Activated naive CD8-positive, alpha-beta T cell treated with anti-CD3 and anti-CD28 coated beads, Interleukin-2, amount 10 ng/mL, durations not matched to agents 7 days and 5 days (primary cell): Measurements from ENCODE around the gene WDFY4. TPM values are rescaled to one million over a fixed set of nuclear protein-coding genes. Genes with fewer than 3 reads are reported as not detected.
"Not testable (repeated sequence)": the region's sequence is repeated elsewhere in the genome, so short reads cannot be mapped to it uniquely, and the experiment has no call there.

Source experiments
- ATAC-seq: fragments of 150-1000 bp; cut with Tn5 transposase; one replicate; pipeline ENCODE4 v1.10.0; 2021; ENCODE audit warnings: low read depth, moderate library complexity
- POLR2A ChIA-PET: fragments of 350-600 bp; sonication (Branson Sonifier 250); formaldehyde crosslinking; loops from one replicate; lab custom pipeline; 2021; ENCODE audit warnings: antibody characterized with exemption; lab: Charles Lee
- DNase-seq: peaks from one replicate; pipeline ENCODE4 v3.0.0; 2021
- H3K27ac Mint-ChIP-seq: one replicate; pipeline ENCODE4 v1.8.0; 2022; ENCODE audit warnings: mild to moderate bottlenecking, mixed read lengths
- H3K27me3 Mint-ChIP-seq: one replicate; pipeline ENCODE4 v1.8.0; 2022; ENCODE audit warnings: mild to moderate bottlenecking, moderate library complexity, mixed read lengths
- H3K36me3 Mint-ChIP-seq: one replicate; pipeline ENCODE4 v1.8.0; 2021; ENCODE audit warnings: mild to moderate bottlenecking, mixed read lengths
- H3K4me1 Mint-ChIP-seq: one replicate; pipeline ENCODE4 v1.8.0; 2021; ENCODE audit warnings: mixed read lengths
- H3K4me3 Mint-ChIP-seq: one replicate; pipeline ENCODE4 v1.8.0; 2022; ENCODE audit warnings: mild to moderate bottlenecking, moderate library complexity, mixed read lengths
- H3K9me3 Mint-ChIP-seq: one replicate; pipeline ENCODE4 v1.8.0; 2021; ENCODE audit warnings: mixed read lengths
- total RNA-seq, 2 experiments: library from RNA; stranded (reverse); gene quantifications; one replicate each; pipeline ENCODE4 v1.2.3, GENCODE V29; 2021

The WDFY4 gene
- 1 to 10 TPM; 1.5 to 2.4 TPM for total RNA-seq

- Mint-ChIP-seq H3K27ac (no peak within 1 kb of the TSS), H3K27me3 (peaks cover 30% of the 10 kb centered on the region), H3K9me3 (no peaks in the 10 kb centered on the region), H3K36me3 (no peaks in the 10 kb centered on the region), H3K4me3 (no peak within 1 kb of the TSS), H3K4me1 (peaks cover 2% of the 10 kb centered on the region)
- ATAC-seq: no peak
- DNase-seq: no peak
- POLR2A ChIA-PET: no interaction called here
Measured at GRCh38 chr10:48684792-48685623, at the start of gene WDFY4. WDFY4 (plus strand) TSS chr10:48684873; CDS start chr10:48709733, 24,860 bp downstream.

- H3K4me1 Mint-ChIP-seq: peaks cover 19% of the 10 kb centered on the region
- ATAC-seq: no peak
Measured at GRCh38 chr10:48634984-48635557, 49.6 kb upstream of the WDFY4 start.

GRCh38 chr10:48636231-48636630 lies 48.4 kb upstream of the WDFY4 start:
- DNase-seq (no peak), ATAC-seq (no peak)
- POLR2A ChIA-PET: no interaction called here
- Mint-ChIP-seq H3K27me3 (peaks cover 36% of the 10 kb centered on the region), H3K9me3 (peaks cover 7% of the 10 kb centered on the region), H3K4me3 (no peak overlapping the region), H3K27ac (no peak overlapping the region), H3K4me1 (peaks cover 19% of the 10 kb centered on the region), H3K36me3 (no peaks in the 10 kb centered on the region)

More at GRCh38 chr10:48634984-48635557, 49.6 kb upstream of the WDFY4 start:
- DNase-seq: no peak
- no peak overlapping the region for H3K27ac Mint-ChIP-seq
- H3K9me3 Mint-ChIP-seq: peaks cover 5% of the 10 kb centered on the region
- H3K27me3 Mint-ChIP-seq: peaks cover 33% of the 10 kb centered on the region
- no peaks in the 10 kb centered on the region for H3K36me3 Mint-ChIP-seq
- H3K4me3 Mint-ChIP-seq: no peak overlapping the region
- POLR2A ChIA-PET: no interaction called here

GRCh38 chr10:48636901-48637300 lies 47.8 kb upstream of the WDFY4 start:
- ATAC-seq (no peak), DNase-seq (no peak)
- POLR2A ChIA-PET: no interaction called here
- H3K9me3 Mint-ChIP-seq: peaks cover 12% of the 10 kb centered on the region
- H3K4me1 Mint-ChIP-seq: peaks cover 19% of the 10 kb centered on the region
- no peak overlapping the region for H3K27ac Mint-ChIP-seq
- peaks cover 36% of the 10 kb centered on the region for H3K27me3 Mint-ChIP-seq
- no peak overlapping the region for H3K4me3 Mint-ChIP-seq
- H3K36me3 Mint-ChIP-seq: no peaks in the 10 kb centered on the region

GRCh38 chr10:48638158-48638557 lies 46.5 kb upstream of the WDFY4 start:
- ATAC-seq (no peak), DNase-seq (no peak)
- H3K27me3 Mint-ChIP-seq: peaks cover 32% of the 10 kb centered on the region
- POLR2A ChIA-PET: no interaction called here
- H3K4me1 Mint-ChIP-seq: peaks cover 19% of the 10 kb centered on the region
- H3K36me3 Mint-ChIP-seq: no peaks in the 10 kb centered on the region
- no peak overlapping the region for H3K4me3 Mint-ChIP-seq
- H3K9me3 Mint-ChIP-seq: peaks cover 13% of the 10 kb centered on the region
- H3K27ac Mint-ChIP-seq: no peak overlapping the region

- H3K9me3 Mint-ChIP-seq: peaks cover 15% of the 10 kb centered on the region
- H3K4me3 Mint-ChIP-seq: no peak overlapping the region
- H3K27ac Mint-ChIP-seq: no peak overlapping the region
- DNase-seq (no peak), ATAC-seq (no peak)
- H3K27me3 Mint-ChIP-seq: peaks cover 34% of the 10 kb centered on the region
- POLR2A ChIA-PET: no interaction called here
- peaks cover 12% of the 10 kb centered on the region for H3K4me1 Mint-ChIP-seq
- no peaks in the 10 kb centered on the region for H3K36me3 Mint-ChIP-seq
Measured at GRCh38 chr10:48638739-48639527, 45.7 kb upstream of the WDFY4 start.

GRCh38 chr10:48639632-48640031 lies 45.0 kb upstream of the WDFY4 start:
- Mint-ChIP-seq H3K9me3 (peaks cover 15% of the 10 kb centered on the region), H3K27me3 (peaks cover 40% of the 10 kb centered on the region), H3K36me3 (no peaks in the 10 kb centered on the region), H3K4me1 (peaks cover 5% of the 10 kb centered on the region), H3K4me3 (no peak overlapping the region), H3K27ac (no peak overlapping the region)
- DNase-seq (no peak), ATAC-seq (no peak)
- POLR2A ChIA-PET: no interaction called here

GRCh38 chr10:48640326-48640725 lies 44.3 kb upstream of the WDFY4 start:
- H3K9me3 Mint-ChIP-seq: peaks cover 15% of the 10 kb centered on the region
- POLR2A ChIA-PET: no interaction called here
- ATAC-seq (no peak), DNase-seq (no peak)
- H3K4me1 Mint-ChIP-seq: peaks cover 2% of the 10 kb centered on the region
- no peak overlapping the region for H3K4me3 Mint-ChIP-seq
- H3K27me3 Mint-ChIP-seq: peaks cover 41% of the 10 kb centered on the region
- H3K27ac Mint-ChIP-seq: no peak overlapping the region
- H3K36me3 Mint-ChIP-seq: no peaks in the 10 kb centered on the region

GRCh38 chr10:48641099-48641690 lies 43.5 kb upstream of the WDFY4 start:
- POLR2A ChIA-PET, H3K4me1 Mint-ChIP-seq, H3K27ac Mint-ChIP-seq, H3K4me3 Mint-ChIP-seq, H3K36me3 Mint-ChIP-seq, ATAC-seq, DNase-seq: not testable (repeated sequence)
- Mint-ChIP-seq H3K9me3 (peaks cover 15% of the 10 kb centered on the region), H3K27me3 (peaks cover 44% of the 10 kb centered on the region)

- no peak overlapping the region for H3K27ac Mint-ChIP-seq
- H3K9me3 Mint-ChIP-seq: peaks cover 8% of the 10 kb centered on the region
- peaks cover 41% of the 10 kb centered on the region for H3K27me3 Mint-ChIP-seq
- DNase-seq (no peak), ATAC-seq (no peak)
- peaks cover 4% of the 10 kb centered on the region for H3K4me1 Mint-ChIP-seq
- no peak overlapping the region for H3K4me3 Mint-ChIP-seq
- POLR2A ChIA-PET: no interaction called here
- no peaks in the 10 kb centered on the region for H3K36me3 Mint-ChIP-seq
Measured at GRCh38 chr10:48645600-48645999, 39.1 kb upstream of the WDFY4 start.

GRCh38 chr10:48647073-48647472 lies 37.6 kb upstream of the WDFY4 start:
- H3K4me1 Mint-ChIP-seq, POLR2A ChIA-PET, ATAC-seq, H3K9me3 Mint-ChIP-seq, H3K36me3 Mint-ChIP-seq, H3K27ac Mint-ChIP-seq, DNase-seq, H3K4me3 Mint-ChIP-seq: not testable (repeated sequence)
- peaks cover 47% of the 10 kb centered on the region for H3K27me3 Mint-ChIP-seq

GRCh38 chr10:48648172-48648942 lies 36.3 kb upstream of the WDFY4 start:
- POLR2A ChIA-PET: no interaction called here
- Mint-ChIP-seq H3K4me1 (peaks cover 12% of the 10 kb centered on the region), H3K36me3 (no peaks in the 10 kb centered on the region), H3K9me3 (peaks cover under 1% of the 10 kb centered on the region), H3K27me3 (peaks cover 59% of the 10 kb centered on the region), H3K27ac (no peak overlapping the region), H3K4me3 (no peak overlapping the region)
- no peak for DNase-seq
- no peak for ATAC-seq
